Stimulated activated CD8-positive, alpha-beta memory T cell treated with anti-CD3 and anti-CD28 coated beads, Interleukin-7, amount 100 ng/mL, for 4 hours (primary cell): ENCODE measurements around the gene NXPH4.

Source experiments
- DNase-seq, 2 donors: peaks; one replicate each; pipeline ENCODE4 v3.0.0-alpha.2; 2020; ENCODE audit warnings: low read depth in 2 of 2

NXPH4 gene

DNA sequence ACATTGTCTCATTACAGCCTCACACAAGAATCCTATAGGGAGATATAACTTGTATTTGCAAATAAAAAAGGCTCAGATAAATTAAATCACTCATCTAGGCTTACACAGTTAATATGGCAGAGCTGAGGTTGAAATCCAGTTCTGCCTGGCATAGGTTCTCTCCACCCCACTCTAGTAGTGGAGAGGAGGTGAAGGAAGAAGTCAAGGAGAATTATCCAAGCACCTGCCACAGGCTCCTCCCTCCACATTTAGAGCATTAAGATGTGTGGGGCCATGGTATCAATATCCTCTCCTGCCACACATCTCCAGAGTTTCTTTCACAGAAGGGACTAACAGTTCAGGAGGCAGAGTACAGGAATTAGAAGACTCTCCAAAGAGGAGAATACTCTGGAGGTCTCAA, 56.9 kb downstream of the NXPH4 start:
- DNase-seq = no peak
